ENCODE data around the gene SCGB3A1.

SCGB3A1 gene

GRCh38 chr5:180625125-180625790 lies 34.0 kb upstream of the SCGB3A1 start:
- DNase-seq: no peak

GRCh38 chr5:180624587-180624986 lies 33.3 kb upstream of the SCGB3A1 start:
- no peak for DNase-seq

GRCh38 chr5:180623844-180624243 lies 32.5 kb upstream of the SCGB3A1 start:
- DNase-seq: no peak

- DNase-seq: no peak
Measured at GRCh38 chr5:180623411-180623834, 32.1 kb upstream of the SCGB3A1 start.

- no peak for DNase-seq
Measured at GRCh38 chr5:180622910-180623309, 31.6 kb upstream of the SCGB3A1 start.

- no peak for DNase-seq
Measured at GRCh38 chr5:180621311-180621710, 30.0 kb upstream of the SCGB3A1 start.

- no peak for DNase-seq
Measured at GRCh38 chr5:180620014-180620413, 28.7 kb upstream of the SCGB3A1 start.

GRCh38 chr5:180619563-180619915 lies 28.2 kb upstream of the SCGB3A1 start:
- DNase-seq: no peak

GRCh38 chr5:180618829-180619562 lies 27.7 kb upstream of the SCGB3A1 start:
- peak; percentile 1 for DNase-seq

- DNase-seq: no peak
Measured at GRCh38 chr5:180618487-180618828, 27.2 kb upstream of the SCGB3A1 start.

GRCh38 chr5:180613814-180614188 lies 22.5 kb upstream of the SCGB3A1 start:
- no peak for DNase-seq

GRCh38 chr5:180613188-180613813 lies 22.0 kb upstream of the SCGB3A1 start:
- DNase-seq: no peak

- no peak for DNase-seq
Measured at GRCh38 chr5:180612683-180613082, 21.4 kb upstream of the SCGB3A1 start.

GRCh38 chr5:180611140-180611850 lies 20.0 kb upstream of the SCGB3A1 start:
- DNase-seq: no peak

GRCh38 chr5:180609817-180610550 lies 18.7 kb upstream of the SCGB3A1 start:
- no peak for DNase-seq

- no peak for DNase-seq
Measured at GRCh38 chr5:180609386-180609785, 18.1 kb upstream of the SCGB3A1 start.

- no peak for DNase-seq
Measured at GRCh38 chr5:180608572-180609310, 17.4 kb upstream of the SCGB3A1 start.

- DNase-seq: no peak
Measured at GRCh38 chr5:180607861-180608571, 16.7 kb upstream of the SCGB3A1 start.

GRCh38 chr5:180606215-180606785 lies 15.0 kb upstream of the SCGB3A1 start:
- no peak for DNase-seq

- DNase-seq: peak; percentile 57
Measured at GRCh38 chr5:180605554-180606214, 14.4 kb upstream of the SCGB3A1 start.

- DNase-seq: no peak
Measured at GRCh38 chr5:180604271-180604670, 13.0 kb upstream of the SCGB3A1 start.
